HS-5 (cell line): Measurements from ENCODE around the gene ELAPOR1.
A peak's percentile ranks its signal among the peaks of the same experiment; 100 is the strongest.

Experiments used
- DNase-seq: peaks from one replicate; pipeline ENCODE4 v3.0.0-alpha.2; 2012; ENCODE audit warnings: low read depth

Gene ELAPOR1

DNA sequence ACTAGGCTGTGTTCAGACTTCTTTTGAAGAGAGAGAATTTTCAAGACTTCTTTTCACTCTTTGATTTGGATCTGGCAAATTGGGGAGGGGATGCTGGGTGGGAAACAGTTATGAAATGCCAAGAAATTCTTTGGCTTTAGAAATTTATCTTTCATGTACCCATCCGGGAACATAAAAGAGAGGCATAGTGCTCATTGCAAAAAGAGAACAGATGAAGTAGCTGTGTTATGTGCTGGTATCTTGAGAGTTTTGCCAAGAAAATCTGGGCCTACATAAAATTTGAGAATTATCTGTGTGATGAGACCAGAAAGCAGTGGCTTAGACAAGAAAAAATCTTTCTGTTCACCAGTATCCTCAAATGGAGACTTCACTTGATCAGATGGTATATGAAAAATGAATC, 19.0 kb upstream of the ELAPOR1 start:
- no peak for DNase-seq

DNA sequence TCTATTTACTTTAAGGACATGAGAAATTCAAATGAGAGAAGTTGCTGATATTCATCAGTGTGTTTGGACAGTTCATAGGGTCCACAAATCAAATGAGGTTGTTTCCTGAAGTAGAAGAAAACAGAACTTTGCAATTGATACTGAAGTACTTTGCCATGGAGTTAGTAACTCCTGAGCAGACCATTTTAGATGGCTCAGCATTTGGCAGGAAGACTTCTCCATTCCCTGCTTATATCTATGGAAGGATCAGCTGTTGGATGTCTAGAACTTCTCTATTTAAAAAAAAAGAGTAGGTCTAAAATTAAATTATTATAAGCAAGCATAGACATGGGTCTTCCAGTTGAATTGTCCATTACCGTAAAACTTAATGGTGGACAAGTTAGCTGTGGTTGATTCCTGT, 18.3 kb upstream of the ELAPOR1 start:
- no peak for DNase-seq

DNA sequence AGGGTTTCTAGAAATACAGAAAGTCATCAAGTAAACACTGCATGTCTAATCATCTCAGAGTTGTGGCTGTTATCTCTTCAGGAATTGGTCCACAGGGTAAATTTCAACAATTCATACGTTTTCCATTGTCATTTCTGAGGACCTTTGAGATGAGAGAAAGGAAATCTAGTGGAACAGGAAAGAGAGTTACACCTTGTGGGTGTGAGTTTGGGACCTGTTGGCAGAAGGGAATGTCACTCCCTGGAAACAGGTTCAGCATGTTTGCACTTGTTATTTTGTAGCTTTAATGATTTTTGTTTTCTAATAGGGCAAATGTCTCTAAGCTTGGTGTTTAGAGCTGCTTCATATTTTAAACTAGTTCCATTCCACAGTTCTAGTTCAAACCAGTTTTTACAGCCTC, 17.8 kb upstream of the ELAPOR1 start:
- DNase-seq = no peak

DNA sequence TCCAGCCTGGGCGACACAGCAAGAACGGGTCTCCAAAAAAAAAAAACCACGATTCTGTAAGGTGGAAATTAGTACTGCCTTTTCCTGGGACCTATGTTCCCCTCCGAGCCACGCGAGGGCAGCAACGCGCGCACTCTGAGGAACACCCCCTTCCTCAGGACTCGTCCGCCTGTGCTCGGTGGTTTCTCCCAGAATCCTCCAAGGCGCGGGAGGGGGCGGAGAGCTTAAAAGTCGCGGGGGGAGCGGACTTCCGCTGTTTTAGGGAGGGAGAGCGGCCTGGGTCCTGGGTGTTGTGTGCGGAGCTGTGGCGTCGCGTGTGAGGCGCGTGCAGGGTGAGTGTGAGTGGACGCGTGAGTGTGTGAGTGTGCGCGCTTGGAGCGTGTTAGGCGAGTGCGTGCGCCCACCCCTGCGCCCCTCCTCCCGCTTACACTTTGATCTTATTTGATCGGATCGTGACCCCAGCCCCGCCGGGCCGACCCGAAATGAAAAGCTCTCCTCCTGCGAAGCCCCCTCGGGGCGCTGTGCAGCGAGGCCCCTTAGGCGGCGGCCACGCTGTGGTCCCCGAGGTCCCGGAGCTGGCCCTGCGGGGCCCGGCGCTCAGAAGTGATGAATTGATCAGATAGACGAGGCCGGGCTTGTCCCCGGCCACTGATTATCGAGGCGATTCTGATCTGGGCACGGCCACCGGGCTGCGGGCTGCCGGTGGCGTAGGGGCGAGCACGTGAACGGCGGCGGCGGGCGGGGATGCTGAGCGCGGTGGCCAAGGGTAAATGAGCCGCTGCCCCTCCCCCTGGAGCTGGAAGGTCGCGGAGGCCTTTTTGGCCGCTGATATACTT, 13.8 kb upstream of the ELAPOR1 start:
- DNase-seq = peak; percentile 83

DNA sequence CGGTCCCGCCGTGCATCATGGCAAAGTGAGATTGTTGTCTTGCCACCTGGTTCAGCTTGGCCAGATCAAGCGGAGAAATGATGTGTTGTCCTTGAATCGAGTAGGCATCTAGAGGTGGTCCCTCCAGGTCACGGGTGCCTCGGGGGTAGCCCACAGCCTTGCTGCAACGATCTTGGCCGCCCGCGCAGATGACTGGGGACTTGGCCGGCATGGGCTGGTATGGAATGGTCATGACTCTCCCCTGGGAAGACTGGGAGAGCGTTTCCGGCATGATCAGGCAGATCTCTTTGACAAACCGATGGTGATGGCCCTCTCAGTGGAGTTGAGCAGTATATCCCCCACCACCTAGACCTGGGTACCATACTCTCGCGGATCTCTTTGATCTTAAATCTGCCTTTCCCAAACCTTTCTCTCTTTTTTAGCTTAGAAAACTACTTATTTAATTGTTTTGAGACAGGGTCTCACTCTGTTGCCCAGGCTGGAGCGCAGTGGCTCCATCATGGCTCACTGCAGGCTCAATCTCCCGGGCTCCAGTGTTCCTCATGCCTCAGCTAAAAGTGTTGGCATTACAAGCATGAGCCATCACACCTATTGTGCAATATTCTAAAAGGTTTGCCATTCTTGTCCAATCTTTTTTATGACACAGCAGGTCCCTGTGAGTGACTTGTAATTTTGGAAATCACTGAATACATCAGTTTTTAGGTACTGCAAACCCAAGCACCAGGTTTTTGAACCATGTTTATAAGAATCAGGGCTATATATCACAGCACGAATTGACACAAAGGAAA, 9.4 kb upstream of the ELAPOR1 start:
- DNase-seq = no peak

DNA sequence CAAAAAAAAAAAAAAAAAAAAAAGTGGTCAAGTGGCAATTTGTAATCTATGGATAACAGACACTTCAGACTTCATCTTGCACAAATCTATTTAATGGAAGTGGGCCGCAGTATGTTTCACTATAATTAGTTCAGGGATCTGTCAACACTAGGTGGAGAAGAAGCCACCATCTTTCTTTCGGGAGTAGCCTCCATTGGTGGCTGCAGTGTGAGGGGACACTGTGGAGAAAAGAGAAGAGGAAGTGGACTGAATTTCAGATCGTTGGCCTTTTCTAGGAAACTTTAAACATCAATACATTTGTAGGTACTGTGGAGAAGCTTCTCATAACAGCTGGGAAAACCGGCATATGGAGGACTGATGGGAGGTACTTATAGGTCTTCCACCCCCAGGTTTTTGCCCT, 8.0 kb upstream of the ELAPOR1 start:
- DNase-seq = no peak

DNA sequence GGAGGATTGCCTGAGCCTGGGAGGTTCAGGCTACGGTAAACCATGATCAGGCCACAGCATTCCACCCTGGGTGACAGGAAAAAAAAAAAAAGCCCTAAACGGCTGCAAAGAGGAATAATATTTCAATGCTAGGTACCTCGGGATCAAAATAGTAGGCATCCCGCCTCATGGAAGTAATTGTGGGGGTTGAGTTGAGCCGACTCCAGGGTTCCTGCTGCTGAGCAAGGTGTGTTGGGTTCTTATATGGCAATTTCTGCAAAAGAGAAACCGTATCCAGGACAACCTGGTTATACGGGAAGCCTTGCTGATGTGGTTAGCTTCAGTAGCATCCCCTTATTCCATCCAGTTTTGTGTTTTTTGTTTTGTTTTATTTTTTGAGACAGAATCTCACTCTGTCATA, 6.1 kb upstream of the ELAPOR1 start:
- no peak for DNase-seq

DNA sequence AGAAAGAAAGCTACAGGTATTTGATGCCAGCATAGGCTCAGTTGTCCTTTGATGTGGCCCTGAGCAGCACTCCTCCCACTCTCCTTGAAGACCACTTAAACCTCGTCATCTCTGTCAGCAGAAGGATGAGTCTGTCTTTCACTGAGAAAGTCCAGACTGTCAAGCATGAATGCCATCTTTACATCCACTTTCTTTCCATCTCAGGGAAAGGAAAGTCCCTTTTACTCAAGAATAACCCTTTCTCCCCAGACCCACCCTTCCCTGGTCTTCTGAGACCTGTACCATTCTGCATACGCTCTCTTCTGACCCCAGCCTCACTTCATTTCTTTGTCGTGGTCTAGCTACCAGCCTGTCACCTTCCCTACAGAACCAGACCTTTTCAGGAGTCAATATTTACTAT, 4.0 kb upstream of the ELAPOR1 start:
- no peak for DNase-seq

DNA sequence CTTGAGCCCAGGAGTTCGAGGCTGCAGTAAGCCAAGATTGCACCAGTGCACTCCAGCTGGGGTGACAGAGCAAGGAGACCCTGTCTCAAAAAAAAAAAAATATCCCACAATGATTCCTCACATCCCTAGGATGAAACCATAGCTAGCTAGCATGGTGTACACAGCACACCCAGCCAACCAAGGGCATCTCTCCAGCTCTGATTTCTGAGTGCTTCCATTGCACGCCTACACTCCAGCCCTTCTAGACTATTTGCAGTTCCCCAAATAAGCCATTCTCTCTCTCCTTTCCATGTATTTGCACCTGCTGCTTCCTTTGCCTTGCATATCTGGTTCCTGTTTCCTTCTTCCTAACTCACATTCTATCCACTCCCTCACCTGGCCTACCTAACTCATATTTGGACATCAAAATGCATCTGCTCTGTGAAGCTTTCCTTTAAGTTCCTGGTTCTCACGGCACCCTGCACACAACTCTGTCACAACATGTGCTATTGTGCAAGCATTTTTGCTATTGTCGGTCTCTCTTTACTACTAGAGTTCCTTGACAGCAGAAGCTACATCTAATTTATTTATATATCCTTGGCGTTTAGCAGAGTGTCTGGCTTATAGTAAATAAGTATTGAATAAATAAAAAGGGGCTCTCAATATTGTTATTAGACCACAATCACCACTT, 2.4 kb upstream of the ELAPOR1 start:
- DNase-seq = no peak

DNA sequence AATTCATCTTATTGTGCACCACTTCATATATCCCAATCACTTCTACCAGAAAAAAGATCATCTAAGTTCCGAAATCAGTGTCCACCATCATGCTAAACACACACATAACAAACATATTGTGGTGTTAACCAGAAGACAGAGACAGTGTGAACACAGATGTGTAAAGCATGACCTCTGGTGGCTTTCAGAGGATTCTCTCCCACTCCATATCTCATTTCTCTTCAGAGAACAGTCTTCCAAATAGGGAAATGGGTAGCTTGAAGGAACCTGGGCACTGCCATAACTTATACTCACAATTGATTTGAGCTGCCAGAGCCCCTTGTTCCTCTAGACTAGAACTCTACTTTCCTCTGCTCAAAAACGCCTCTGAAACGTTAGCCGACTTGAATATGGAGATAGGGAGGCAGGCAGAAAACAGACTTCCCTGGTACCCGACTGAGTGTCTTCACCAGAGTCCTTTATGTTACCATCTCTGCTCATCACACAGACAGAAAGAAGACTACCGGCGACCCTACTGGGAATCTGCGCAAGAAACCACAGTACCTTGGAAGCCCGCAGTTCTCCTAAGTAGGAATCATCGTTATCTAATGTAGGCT, 1.8 kb upstream of the ELAPOR1 start:
- DNase-seq = no peak

DNA sequence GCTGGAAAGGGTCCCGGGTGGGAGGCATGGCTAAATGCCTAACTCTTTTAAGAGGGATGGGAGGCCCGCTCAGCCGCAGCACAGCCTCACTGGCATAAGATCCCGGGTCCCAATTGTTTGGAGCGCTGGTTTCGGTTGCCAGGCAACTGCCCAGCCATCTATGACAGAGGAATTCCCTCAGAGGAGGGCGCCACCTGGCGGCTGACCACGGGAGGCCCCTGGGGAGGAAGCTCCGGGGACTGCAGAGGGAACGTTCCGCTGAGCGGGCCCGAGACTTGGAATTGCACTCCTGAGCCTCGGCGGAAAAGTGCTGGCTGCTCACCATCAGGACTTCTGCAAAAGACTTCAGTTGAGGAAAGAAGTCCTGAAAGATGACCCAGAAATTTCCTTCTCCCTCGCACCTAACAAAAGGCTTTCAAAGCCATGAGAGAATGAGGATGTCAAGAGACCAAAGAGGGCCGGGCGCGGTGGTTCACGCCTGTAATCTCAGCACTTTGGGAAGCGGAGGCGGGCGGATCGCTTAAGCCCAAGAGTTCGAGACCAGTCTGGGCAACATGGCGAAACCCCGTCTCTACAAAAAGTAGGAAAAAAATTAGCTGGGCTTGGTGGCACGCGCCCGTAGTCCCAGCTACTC, 1.1 kb upstream of the ELAPOR1 start:
- no peak for DNase-seq

DNA sequence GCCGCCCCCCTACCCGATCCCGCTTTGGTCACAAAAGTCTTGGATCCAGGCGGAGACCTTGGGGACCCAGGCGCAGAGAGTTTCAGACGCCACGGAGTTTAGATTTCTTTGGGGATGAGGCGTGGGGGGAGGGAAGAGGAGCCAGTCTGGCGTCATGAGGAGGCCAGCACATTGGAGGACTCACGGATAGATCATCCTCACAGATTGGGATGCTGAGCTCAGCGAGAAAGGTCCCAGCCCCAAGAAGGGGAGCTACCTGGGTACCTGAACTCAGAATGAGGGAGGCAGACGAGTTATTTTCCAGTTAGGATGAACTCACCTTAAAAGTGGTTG, 393 bp downstream of the ELAPOR1 start:
- DNase-seq = no peak

DNA sequence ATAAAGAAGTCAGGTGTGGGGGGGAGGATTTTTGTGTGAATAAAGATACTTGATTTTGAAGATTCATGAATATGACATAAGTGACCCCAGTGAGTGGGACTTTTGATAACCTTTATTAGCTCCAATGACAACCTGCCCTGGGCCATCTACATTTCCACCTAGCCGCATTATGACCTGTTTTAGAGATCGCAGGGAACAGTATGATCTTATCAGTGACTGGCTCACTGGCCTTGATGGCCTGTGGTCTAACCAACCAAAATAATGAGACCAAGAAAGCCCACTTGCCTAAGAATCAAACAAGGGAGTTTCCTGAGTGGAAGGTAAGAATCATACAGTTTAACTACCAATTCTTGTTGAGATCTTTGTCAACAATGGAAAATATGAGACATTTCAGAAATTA, 1.8 kb downstream of the ELAPOR1 start:
- DNase-seq = no peak

DNA sequence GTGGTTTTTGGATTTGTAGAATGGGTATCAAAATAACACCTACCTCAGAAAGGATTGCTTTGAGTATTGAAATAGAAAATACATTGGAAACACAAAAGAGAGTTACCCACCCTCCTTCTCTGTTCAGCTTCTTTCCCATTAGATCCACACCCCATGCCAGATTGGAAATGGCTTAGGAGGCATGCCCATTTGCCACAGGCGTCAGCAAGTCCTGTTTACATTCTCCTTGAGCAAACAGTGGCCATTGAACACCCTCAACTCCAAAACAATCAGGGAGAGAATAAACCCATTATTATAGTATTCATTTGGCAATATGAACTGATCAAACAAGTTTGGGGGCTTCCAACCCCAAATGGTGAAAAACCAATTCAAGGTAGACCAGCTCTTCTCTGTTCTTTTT, 2.4 kb downstream of the ELAPOR1 start:
- DNase-seq = no peak

DNA sequence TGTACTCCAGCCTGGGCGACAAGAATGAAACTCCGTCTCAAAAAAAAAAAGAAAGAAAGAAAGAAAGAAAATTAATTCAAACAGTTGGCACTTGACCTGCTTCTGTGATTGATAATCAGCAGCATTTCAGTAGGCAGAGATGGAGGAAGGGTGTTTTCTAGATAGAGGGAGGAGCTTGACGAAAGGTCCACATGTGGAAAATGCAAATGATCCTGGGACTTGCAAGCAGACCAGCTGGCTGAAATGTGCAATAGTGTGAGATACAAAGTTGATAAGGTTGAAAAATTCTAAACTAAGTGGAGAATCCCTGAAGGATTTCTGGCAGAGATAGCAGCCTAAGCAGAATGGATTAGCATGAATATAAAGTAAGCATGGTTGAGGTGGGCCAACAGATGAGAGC, 4.2 kb downstream of the ELAPOR1 start:
- no peak for DNase-seq

DNA sequence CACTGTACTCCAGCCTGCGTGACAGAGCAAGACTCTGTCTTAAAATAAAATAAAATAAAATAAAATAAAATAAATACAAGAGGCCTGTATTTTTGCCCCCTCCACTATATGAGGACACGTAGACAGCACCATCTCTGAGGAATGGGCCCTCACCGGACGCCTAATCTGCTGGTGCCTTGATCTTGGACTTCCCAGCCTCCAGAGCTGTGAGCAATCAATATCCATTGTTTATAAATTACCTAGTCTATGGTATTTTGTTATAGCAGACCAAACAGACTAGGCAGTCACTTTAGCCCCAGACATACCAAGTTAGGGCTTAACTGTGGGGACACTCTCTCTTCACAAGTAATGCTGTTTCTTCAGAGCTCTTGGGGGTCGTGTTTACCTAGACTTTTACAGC, 6.4 kb downstream of the ELAPOR1 start:
- no peak for DNase-seq

DNA sequence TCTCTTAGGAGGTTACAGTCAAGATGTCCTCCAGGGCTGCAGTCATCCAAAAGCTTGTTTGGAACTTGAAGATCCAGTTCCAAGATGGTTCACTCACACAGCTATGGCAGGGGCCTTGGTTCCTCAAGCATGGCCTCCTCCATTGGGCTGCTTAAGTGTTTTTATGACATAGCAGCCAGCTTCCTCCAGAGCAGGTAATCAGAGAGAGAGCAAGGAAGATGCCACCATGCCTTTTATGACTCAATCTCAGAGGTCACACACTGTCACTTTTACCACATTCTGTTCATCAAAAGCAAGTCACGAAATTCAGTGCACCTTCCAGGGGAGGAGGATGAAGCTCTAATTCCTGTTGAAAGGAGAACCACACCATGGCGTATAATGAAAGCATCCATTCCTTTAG, 17.1 kb downstream of the ELAPOR1 start:
- no peak for DNase-seq

DNA sequence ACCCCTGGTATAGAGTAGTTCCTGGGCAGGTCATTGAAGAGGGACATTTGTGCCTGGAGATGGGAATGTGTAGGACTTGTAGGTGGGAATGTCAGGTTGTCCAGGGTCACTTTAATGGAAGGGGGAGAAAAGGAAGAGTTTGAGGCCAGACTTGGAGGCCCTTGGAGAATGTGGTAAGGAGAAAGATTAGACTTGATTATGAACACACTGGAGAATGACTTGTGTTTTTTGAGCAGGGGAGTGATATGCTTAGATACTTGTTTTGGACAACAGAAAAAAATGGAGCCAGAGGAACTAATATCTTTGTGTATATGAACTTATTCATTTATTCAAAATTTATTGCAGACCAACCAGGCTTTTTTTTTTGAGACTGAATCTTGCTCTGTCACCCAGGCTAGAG, 17.9 kb downstream of the ELAPOR1 start:
- DNase-seq = no peak

DNA sequence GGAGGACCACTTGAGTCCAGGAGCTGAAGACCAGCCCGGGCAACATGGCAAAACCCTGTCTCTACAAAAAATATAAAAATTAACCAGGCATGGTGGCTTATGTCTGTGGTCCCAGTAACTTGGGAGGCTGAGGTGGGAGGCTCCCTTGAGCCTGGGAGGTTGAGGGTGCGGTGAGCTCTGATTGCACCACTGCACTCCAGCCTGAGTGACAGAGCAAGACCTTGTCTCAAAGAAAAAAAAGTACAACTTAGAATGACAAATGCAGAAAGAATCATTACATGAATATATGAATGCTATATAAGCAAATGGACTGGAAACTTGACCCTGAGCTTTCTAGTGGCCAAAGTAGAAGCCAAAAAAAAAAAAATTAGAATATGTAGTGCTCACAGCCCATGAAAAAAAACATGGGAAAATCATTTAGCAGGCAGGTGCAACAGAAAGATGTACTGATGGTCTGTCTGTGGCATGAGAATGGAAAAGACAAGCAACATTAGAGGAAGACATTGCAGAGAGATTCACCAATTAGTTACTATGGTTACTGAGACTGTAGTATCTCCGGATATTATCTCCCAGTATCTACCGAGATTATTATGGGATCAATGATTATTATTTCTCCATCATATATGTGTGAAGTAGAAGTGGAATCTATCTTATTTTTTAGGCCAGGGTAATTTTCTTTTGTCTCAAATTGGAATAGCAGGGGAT, 19.2 kb downstream of the ELAPOR1 start:
- DNase-seq = no peak

DNA sequence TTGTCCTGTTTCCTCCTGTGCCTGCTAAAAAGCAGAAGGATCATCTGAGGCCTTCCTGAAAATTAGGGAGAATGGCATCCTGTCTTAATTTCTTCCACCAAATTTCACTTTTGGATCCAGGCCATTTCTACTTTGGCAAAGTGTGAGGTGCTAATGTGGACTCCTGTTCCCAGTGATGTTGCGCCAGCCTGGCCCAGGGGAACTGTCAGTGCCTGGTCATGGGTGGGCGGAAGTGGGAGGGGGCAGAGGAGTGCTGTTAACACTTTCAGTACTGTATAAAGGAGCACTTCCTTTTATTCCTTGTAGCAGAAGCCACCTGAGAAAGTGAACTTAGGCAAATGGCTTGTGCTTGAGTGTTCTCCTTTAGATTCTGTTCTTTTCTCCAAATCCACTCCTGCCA, 19.9 kb downstream of the ELAPOR1 start:
- DNase-seq = no peak

DNA sequence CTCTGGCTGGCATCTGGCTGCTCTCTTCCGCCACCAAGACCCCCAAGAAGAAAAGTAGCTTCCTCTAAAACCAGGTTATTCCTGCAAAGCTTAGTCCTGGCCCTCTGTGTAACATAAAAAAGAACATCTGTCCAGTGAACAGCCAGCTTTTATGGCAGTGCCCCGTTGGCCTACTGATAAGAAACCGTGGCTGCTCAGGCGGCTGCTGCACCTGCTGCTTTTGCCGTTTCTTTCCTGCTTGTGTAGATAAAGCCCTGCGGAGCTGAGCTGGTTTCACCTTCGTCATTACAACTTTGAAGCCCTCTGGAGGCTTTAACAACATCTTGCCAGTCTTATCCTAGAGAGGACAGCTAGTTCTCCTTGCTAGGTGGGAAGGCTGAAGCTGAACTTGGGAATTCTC, 20.5 kb downstream of the ELAPOR1 start:
- no peak for DNase-seq

DNA sequence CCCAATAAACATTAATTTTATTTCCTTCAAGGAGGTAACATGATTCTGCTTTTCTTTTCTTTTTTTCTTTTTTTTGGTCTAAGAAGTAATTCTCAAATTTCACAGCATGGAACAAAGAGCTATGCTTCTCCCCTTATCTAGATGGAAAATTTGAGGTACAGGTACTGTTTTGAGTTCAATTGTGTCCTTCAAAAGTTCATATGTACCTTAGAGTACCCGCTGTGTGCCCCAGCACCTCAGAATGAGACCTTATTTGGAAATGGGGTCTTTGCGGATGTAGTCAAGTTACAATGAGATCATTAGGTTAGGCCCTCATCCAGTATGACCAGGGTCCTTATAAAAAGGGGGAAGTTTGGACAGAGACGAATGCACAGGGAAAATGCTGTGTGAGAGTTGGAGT, 22.0 kb downstream of the ELAPOR1 start:
- DNase-seq = no peak
